HG03378 (cell line): ENCODE data around the gene EVA1C.
"Not testable (repeated sequence)": the region's sequence is repeated elsewhere in the genome, so short reads cannot be mapped to it uniquely, and the experiment has no call there.

Source experiments
- ATAC-seq: cut with Tn5 transposase; IDR thresholded peaks from one replicate; pipeline ENCODE4 v1.9.1; 2021; ENCODE audit warnings: mild to moderate bottlenecking, moderate library complexity; ENCODE audit not compliant: unreplicated experiment

Gene EVA1C

DNA sequence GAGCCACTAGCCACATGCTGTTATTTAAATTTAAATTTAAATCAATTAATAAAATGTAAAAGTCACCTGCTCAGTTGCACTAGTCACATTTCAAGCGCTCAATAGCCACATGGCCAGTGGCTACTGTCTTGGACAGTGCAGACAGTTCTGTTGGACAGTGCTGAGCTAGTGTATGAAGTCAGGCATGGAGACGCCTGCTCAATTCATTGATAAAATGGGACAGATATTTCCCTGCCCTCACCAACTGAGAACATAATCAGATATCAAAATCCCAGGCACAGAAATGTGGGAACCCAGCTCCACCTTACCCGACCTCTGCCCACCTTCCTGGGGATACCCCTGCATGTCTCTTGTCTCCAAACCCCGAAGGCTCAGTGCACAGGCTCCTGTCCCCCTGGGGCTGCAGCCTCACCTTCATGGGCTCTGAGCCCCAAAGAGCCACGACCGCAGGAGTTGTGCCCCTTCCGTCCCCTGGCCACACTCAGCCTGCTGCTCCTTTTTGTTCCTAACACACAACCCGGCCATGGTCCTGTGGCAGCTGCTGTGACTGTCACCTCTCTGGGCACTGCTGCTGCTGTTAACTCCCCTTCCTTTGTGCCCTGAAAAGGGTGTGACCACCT lies 109.3 kb downstream of the EVA1C start:
- ATAC-seq, result no peak

DNA sequence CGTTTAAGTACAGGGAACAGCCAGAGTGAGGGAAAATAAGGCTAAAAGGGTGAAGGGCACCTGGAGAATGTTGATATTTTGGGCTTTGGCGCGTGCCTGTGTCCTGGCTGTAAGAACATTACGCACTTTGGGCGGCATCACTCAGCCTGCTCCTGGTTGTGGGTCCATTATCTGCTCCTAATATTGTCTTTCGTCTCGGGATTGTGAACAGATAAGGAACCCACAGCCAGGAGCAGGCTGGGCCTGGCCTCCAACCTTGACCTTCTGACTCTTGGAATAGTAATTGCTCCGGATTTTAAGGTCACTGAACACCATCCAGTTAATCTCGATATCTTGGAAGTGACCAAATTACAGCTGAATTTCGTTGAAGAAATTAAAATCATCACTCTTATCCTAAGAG lies 111.0 kb downstream of the EVA1C start:
- ATAC-seq, result no peak

DNA sequence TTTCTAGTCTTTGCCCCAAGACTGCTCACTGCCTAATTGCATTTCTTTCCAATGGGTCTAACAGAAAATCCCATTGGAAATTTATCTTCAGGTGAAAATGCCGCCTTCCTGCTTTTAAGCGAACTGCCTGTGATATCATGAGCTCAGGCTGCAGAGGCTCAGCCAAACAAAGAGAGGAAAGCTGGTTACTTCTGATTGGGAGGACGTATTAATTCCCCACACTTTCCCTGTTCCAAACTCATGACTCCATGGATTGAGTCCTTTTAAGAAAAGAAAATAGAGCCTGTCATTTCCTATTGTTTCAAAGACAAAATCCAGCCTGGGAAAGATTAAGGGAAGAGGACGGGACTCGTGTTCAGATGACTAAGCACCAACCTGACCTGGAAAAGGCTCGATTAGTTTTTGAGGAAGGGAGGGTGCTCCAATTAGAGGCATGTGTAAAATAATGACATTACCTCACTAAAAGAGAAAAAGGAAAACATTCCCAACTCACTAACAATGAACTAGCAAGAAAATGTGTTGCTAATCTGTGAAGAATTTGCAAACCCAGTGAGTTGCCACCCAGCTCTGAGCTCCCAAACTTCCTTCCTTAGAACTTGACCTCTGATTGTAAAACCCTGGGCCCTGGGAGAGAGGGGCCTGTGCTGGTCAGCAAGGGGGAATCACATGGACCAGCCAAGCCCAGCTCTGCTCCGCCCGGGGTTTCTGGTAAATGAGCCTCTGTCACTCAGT lies 111.6 kb downstream of the EVA1C start:
- ATAC-seq, result no peak

DNA sequence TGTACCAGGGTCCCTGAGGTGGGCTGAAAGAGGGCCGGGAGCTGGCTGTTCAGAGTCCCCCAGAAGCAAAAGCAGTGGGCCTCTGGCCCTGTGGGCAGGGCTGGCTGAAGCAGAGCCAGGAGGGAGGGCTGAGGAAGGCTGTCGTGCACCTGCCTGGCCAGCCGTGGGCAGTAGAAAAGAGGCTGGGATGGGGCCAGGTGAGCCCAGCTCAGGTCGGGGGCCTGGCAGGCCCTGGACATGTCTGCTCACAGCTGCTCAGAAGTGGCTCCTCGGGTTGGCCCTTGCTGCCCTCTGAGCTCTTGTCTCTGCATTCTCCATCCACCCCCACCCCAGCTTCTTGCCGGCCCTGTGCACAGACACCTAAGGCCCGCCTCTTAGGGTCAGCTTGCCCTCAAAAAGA lies 112.8 kb downstream of the EVA1C start:
- no peak for ATAC-seq

DNA sequence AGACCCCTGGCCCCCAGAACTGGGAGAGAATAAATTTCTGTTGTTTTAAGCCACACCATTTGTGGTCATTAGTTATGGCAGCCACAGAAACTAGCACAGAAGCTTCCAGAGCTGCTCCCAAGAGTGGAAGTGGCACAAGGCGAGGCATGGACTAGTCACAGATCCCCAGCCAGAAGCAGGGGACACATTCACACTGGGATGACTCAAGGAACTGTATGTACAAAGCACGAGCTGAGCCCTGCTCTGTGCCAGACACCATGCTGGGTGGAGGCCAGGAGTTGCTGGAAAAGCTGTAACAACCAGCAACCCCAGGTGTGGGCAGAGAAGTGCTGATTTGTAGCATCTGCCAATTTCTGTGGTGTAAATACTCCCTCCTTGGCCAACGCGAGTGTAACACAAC lies 117.2 kb downstream of the EVA1C start:
- no peak for ATAC-seq

DNA sequence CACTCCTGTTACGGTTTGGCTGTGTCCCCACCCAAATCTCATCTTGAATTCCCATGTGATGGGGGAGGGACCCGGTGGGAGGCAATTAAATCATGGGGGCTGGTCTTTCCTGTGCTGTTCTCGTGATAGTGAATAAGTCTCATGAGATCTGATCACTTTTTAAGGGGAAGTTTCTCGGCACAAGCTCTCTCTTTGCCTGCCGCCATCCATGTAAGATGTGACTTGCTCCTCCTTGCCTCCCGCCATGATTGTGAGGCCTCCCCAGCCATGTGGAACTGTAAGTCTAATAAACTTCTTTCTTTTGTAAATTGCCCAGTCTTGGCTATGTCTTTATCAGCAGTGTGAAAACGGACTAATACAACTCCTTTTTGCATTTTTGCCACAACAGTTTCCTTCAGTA lies 118.3 kb downstream of the EVA1C start:
- ATAC-seq, result not testable (repeated sequence)

DNA sequence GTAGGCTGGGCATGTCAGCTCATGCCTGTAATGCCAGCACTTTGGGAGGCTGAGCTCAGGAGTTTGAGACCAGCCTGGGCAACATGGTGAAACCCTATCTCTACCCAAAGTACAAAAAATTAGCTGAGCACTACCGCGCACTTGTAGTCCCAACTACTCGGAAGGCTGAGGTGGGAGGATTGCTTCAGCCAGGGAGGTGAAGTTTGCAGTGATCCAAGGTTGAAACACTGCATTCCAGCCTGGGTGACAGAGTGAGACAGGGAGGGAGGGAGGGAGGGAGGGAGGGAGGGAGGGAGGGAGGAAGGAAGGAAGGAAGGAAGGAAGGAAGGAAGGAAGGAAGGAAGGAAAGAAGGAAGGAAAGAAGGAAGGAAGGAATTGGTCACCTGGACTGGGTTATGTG lies 119.1 kb downstream of the EVA1C start:
- not testable (repeated sequence) for ATAC-seq

DNA sequence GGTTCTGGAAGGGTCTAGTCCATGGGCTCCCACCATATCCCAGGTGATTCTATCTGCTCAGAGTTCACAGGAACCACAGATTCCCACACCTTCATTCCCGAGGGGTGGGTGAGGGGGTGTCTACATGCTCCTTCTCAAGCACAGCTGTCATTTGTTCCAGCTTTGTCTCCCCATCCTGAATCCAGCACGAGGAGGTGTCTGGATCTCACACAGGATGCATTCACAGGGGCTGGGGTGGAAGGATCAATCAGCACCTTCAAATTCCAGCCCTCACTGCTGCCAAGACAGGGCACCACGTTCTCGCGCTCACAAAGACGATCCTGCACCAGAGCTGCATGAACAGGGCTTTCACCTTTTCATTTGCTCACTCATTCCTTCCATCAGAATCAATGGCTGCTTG lies 120.1 kb downstream of the EVA1C start:
- no peak for ATAC-seq

DNA sequence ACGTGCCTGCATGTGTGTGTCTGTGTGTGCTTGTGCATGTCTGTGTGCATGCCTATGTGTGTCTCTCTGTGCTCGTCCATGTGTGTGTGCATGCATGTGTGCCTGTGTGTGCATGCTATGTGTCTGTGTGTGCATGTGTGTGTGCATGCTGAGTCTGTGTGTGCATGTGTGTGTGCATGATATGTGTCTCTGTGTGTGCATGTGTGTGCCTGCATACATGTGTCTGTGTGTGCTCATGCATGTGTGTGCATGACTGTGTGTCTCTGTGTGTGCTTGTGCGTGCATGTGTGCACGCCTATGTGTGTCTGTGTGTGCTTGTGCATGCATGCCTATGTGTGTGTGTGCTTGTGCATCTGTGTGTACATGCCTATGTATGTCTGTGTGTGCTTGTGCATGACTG lies 120.5 kb downstream of the EVA1C start:
- ATAC-seq, result no peak

DNA sequence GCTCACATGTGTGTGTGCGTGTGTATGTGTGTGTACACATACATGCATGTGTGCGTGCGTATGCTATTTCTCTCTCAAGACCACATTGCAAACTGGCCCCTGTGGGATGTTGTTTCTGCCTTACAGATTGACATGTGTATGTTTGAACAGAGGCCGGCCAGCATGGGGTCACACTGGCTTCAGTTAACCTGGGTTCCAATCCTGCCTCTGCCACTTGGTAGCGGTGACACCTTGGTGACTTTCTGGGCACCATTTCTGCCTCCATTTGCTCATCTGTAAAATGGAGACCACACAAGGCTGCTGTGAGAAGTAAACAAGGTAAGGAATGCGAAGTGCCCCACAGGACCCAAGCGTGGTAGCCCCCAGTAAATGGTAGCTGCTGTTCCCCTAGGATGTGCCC lies 121.1 kb downstream of the EVA1C start:
- ATAC-seq, result no peak

DNA sequence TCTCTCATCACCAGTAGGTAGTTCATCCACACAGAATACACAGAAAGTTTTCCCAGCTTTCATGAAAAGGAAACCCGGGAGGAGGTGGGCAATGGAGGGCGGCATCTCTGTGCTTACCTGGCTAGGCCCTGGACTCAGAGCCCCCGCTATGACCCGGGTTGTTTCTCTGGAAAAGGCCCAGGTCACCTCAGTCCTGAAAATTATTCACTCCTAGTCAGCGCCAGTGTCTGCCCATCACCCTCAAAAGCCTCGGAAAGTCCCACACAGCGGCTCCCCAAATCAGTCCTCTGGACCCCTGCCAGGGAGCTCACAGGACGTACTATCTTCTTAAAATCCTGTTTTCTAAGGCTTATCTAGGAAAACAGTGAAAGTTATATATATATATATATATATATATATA lies 121.6 kb downstream of the EVA1C start:
- no peak for ATAC-seq

DNA sequence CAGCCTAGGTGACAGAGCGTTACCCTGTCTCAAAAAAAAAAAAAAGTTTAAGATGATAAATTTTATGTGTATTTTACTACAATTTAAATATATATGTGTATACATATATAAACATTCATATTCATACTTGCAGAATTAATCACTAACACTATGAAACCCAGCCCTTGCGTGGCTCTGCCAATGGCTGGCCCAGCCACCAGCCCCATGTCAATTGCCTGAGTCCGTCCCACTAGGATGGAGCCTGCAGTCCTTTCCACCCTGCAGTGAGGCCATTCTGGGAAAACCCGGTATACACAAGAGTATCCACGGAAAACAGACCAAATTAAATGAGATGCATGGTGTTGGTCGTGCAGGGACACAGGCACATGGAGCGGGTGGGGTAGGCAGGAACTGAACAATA lies 123.1 kb downstream of the EVA1C start:
- ATAC-seq, result no peak

DNA sequence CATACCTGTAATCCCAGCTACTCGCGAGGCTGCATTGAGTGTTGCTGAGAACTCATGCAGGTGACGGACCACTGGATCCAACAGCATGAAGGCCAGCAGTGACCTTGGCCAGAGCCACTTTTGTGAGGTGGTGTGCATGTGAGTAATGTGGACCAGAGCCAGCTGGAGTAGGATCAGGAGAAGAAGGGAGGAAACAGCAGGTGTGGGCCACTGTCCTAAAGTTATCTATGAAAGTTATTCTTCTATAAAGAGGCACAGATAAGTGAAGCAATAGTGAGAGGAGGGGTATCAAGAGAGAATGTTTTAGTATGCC lies 125.0 kb downstream of the EVA1C start:
- ATAC-seq, result no peak

DNA sequence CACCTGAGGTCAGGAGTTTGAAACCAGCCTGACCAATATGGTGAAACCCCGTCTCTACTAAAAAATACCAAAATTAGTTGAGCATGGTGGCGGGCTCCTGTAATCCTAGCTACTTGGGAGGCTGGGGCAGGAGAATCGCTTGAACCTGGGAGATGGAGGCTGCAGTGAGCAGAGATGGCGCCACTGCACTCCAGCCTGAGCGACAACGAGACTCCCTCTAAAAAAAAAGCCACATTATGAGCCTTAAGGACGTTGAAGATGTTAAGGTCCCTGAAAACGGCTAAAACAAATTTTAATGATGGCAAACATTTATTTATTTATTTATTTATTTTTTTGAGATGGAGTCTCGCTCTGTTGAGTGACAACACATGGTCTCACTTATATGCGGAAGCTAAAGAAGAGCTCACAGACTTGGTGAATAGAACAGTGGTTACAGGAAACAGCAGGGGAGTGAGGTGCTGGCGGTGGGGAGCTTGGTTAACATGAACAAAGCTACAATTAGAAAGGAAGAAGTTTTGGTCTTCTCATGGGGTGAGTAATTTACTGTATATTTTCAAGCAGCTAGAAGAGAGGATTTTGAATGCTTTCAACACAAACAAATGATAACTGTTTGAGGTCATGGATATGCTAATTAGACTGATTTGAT lies 125.8 kb downstream of the EVA1C start:
- ATAC-seq, result no peak

DNA sequence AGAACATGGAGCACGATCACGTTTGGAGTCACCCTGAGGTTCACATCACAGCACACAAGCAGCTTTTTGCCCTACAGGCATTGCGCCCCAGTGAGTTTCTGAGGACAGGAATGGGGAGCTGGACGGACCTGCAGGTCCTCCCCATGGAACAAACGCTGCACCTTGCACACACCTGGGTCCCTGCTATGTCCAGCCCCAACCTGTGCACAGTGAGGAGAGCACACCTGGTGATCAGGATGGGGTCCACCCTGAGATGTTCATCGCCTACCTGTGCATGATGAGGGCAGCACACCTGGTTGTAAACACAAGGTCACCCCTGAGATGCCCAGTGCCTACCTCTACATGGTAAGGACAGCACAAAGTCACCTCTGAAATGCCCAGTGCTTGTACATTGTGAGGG lies 126.9 kb downstream of the EVA1C start:
- ATAC-seq, result no peak

DNA sequence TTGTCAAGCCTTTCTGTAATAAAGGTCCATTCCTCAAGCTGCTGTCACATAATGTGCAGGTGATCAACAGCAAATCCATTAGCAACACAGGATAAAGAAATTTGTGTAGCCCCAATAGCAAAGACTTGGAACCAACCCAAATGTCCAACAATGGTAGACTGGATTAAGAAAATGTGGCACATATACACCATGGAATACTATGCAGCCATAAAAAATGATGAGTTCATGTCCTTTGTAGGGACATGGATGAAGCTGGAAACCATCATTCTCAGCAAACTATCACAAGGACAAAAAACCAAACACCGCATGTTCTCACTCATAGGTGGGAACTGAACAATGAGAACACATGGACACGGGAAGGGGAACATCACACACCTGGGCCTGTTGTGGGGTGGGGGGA lies 130.6 kb downstream of the EVA1C start:
- not testable (repeated sequence) for ATAC-seq

DNA sequence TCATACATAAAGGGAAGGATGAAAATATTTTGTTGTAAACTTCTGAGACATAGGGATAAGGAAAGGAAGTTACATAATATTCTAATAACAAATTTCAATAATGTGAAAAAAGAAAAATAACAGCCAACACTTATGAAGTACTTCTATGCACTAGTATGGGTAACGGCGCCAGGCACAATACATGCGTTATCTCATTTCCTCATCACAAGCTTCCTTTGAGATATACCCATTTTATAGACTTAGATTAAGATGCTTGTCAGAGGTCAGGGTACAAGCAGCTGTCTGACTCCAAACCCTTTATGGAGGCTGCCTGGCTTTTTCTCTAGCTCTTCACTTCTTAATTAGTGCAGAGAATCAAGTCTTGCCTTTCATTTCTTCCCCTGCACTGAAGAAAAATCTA lies 131.5 kb downstream of the EVA1C start:
- ATAC-seq, result no peak

DNA sequence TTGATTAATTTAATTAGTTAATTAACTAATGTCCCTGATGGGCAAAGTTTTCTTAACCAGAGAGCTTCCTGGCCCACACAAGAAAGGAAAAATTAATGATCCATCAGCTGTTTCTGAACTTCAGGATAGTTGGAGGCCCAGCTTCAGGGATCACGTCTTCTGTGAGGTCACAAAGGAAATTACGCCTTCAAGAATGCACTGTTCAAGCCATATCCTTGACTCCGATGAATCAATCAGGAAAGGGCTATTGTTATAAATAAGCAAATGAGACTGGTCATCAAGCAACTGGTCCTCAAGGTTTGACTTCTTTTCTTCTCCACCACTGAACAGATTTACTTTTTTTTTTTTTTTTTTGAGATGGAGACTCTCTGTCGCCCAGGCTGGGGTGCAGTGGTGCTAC lies 132.2 kb downstream of the EVA1C start:
- ATAC-seq, result no peak

DNA sequence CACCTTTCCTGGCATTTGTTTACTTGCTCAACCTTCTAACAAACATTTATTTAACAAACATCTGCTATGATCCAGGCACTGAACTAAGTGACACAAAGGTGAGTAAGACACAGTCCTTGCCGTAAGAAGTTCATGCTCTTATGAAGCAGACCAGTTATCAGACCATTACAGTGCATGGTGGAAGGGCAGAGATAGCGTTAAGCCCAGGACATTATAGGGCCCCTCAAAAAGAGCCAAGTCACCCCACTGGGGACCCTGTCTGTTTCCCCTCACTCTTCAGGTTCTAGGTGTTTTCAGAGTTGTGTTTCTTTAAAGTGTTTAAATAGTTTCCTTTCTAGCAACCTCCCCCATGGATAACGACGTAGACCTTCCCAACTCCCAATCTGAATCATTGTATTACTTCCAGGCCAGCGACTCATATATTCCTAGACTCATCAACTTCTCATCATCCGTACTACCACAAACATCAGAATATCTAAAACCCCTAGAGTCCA lies 133.5 kb downstream of the EVA1C start:
- no peak for ATAC-seq

DNA sequence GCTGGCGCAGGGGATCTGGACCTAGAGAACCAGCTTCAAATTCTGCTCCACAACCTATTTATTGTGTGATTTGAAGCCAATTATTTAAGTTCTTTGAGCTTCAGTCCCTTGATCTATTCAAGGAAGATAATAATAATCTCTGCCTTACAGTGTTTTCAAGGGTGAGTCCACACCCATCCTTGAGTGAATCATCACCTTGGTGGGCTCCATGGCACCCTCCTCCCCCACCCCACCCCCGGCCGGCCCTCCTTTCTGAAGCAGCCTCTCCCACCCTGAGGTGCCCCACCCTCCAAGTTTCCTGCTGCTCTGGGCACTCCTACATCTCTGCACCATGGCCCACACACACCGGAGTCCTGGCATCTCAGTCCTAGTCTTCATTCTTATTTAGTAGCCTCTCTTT lies 134.5 kb downstream of the EVA1C start:
- ATAC-seq, result no peak

DNA sequence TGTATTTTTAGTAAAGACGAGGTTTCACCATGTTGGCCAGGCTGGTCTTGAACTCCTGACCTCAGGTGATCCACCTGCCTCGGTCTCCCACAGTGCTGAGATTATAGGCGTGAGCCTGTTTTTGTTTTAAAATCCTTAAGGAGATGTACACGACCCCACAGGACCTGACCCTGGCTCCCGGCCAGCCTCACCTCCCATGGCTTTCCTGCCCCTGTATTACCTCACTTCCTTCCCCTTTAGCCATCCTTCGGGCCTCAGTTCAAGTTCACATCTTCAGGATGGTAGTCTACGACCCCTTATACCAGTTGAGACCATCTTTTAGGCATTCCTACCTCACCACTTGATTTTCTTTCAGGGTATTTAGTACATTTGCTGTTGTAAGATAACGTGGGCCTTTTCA lies 136.5 kb downstream of the EVA1C start:
- no peak for ATAC-seq

DNA sequence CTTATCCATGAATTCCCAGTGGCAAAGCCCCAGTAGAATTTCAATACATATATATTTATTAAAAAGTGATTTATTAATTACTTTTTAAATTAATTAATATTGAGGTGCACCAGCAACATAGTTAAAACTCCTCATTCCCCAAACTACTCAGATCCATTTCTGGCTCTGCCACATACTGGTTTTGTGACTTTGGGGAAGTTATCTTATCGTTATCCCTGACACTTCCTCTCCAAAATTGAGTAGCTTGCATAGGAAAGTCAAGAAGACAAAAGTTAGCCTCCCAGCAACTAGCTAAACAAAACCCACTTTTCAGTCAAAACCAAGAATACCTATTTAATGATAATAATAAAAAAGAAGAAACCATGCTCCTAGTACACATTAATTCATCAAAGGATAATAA lies 136.9 kb downstream of the EVA1C start:
- no peak for ATAC-seq
